ENCODE data around the gene CLMP. TPM values are rescaled to one million over a fixed set of nuclear protein-coding genes. Genes with fewer than 3 reads are reported as not detected.

The CLMP gene
- total and polyA plus RNA-seq, 2 experiments from 2014 or later, result 2.1 to 8.4 TPM

DNA sequence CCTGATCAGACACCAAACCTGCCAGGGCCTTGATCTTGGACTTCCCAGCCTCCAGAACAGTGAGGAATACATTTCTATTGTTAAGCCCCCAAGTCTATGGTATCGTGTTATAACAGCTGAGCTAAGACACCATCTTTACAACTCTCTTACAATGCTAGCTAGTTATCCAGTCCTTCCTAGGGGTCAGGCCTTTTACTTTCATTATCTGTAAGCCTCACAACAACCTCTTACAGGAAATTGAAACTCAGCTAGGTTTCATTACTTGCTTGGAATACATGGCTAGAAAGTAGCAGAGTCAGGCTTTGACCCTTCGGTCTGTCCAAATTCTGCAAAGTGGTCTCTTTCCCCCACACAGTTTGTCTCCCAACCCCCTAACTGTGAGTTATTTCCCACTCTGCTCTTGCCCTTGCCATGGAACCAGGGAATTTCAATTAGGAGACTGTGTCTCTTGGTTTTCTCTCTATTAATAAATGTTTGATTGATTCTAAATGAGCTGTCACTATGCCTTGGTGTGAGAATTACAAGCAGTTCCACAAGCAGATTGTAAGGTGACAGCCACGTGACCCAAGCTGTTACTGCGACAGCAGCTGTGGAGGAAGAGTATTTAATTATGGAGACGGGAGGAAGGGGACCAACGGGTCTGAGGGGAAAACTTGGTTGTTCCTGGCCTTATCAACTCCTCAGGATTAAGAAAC lies 38.4 kb upstream of the CLMP start:
- H3K9me3 ChIP-seq (ENCODE audit: low read depth), result no peaks in the 10 kb centered on the region
- no peaks in the 10 kb centered on the region for H3K36me3 ChIP-seq
- H3K27me3 ChIP-seq, result no peaks in the 10 kb centered on the region
- no peak overlapping the region for H3K4me3 ChIP-seq
- no peak for DNase-seq (ENCODE audit: low read depth in 1 of 2, low spot score in 1 of 2)
- H3K27ac ChIP-seq, result peak overlapping the region; percentile 52
- H3K4me1 ChIP-seq (ENCODE audit: low read depth), result peaks cover 14% of the 10 kb centered on the region
- no peak for TF ChIP-seq CTCF (IDR thresholded peaks at IDR 0.05; ENCODE audit: low read depth, low read length)

- H3K27me3 ChIP-seq, result no peaks in the 10 kb centered on the region
- no peaks in the 10 kb centered on the region for H3K9me3 ChIP-seq (ENCODE audit: low read depth)
- peaks cover 18% of the 10 kb centered on the region for H3K4me1 ChIP-seq (ENCODE audit: low read depth)
- TF ChIP-seq CTCF (IDR thresholded peaks at IDR 0.05; ENCODE audit: low read depth, low read length), result no peak
- H3K36me3 ChIP-seq, result no peaks in the 10 kb centered on the region
- no peak overlapping the region for H3K27ac ChIP-seq
- no peak overlapping the region for H3K4me3 ChIP-seq
- no peak for DNase-seq (ENCODE audit: low read depth in 1 of 2, low spot score in 1 of 2)
Observed at GRCh38 chr11:123231777-123232176, 36.7 kb upstream of the CLMP start.

- H3K4me3 ChIP-seq, result no peak overlapping the region
- no peaks in the 10 kb centered on the region for H3K27me3 ChIP-seq
- H3K4me1 ChIP-seq (ENCODE audit: low read depth), result peaks cover 18% of the 10 kb centered on the region
- no peak overlapping the region for H3K27ac ChIP-seq
- no peak for TF ChIP-seq CTCF (IDR thresholded peaks at IDR 0.05; ENCODE audit: low read depth, low read length)
- DNase-seq (ENCODE audit: low read depth in 1 of 2, low spot score in 1 of 2), result peak in 1 of 2 donors; percentile 51
- no peaks in the 10 kb centered on the region for H3K9me3 ChIP-seq (ENCODE audit: low read depth)
- no peaks in the 10 kb centered on the region for H3K36me3 ChIP-seq
Observed at GRCh38 chr11:123231256-123231655, 36.2 kb upstream of the CLMP start.

- Histone ChIP-seq H3K27ac (no peak overlapping the region), H3K9me3 (ENCODE audit: low read depth) (no peaks in the 10 kb centered on the region), H3K4me3 (no peak overlapping the region), H3K36me3 (no peaks in the 10 kb centered on the region), H3K4me1 (ENCODE audit: low read depth) (peaks cover 18% of the 10 kb centered on the region), H3K27me3 (no peaks in the 10 kb centered on the region)
- no peak for DNase-seq (ENCODE audit: low read depth in 1 of 2, low spot score in 1 of 2)
- TF ChIP-seq CTCF (IDR thresholded peaks at IDR 0.05; ENCODE audit: low read depth, low read length), result no peak
Observed at GRCh38 chr11:123230346-123230745, 35.3 kb upstream of the CLMP start.

DNA sequence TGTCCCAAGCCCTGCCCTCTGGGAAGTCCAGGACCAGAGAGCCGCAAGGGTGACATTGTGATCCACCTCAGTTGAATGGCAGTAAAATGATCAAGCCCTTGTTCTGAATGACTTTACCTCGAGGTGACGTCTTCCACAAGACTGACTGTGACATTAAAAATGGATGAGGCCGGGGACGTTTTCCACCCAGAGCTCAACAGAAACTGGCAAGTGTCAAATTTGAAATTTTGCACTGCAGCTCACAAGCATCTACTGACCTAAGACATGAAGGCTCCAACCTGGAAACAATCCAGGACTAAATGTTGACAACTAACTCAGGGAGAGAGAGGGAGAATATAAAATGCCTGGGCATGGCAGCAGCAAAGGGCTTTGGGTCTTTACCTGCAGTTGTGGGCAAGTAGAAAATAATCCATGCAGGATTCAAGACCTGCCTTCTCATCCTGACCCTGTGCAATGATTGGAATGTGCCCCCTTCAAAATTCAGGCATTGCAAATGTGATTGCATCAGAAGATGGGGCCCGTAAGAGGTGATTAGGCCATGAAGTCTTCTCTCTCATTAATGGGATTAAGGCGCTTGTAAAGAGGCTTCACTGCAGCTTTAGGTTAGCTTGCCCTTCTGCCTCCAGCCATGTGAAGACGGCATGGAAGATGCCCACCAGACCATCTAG lies 33.6 kb upstream of the CLMP start:
- Histone ChIP-seq H3K9me3 (ENCODE audit: low read depth) (no peaks in the 10 kb centered on the region), H3K4me3 (no peak overlapping the region), H3K4me1 (ENCODE audit: low read depth) (peaks cover 14% of the 10 kb centered on the region), H3K27me3 (no peaks in the 10 kb centered on the region), H3K36me3 (no peaks in the 10 kb centered on the region), H3K27ac (peak overlapping the region; percentile 31)
- no peak for TF ChIP-seq CTCF (IDR thresholded peaks at IDR 0.05; ENCODE audit: low read depth, low read length)
- DNase-seq (ENCODE audit: low read depth in 1 of 2, low spot score in 1 of 2), result peak; percentile 25 to 32

All from cardiac muscle cell (in vitro differentiated cells and primary cell).